ENCODE results near the gene PDCD10. TPM values are rescaled to one million over a fixed set of nuclear protein-coding genes. Genes with fewer than 3 reads are reported as not detected.

The PDCD10 gene
- total RNA-seq, 1 donor from 2014 or later = 54.8 TPM

GRCh38 chr3:167735233-167736138 is 794 bp upstream of the PDCD10 start, which contains the start of gene SERPINI1:
TSS of gene SERPINI1 (plus strand) at chr3:167735721. CDS start at chr3:167789129, 53,408 bp downstream.
- intact Hi-C loops (cut with micrococcal nuclease) = loop anchor here (1.0 to 5.0 kb wide), 6 partner anchors 8 to 355 kb away; partner anchors contain the start of gene ZBBX
- H3K4me1 Mint-ChIP-seq = peaks cover 23% of the 10 kb centered on the region
- peaks cover 13% of the 10 kb centered on the region for H3K36me3 Mint-ChIP-seq (ENCODE audit: low read depth)
- POLR2A ChIA-PET = interaction anchor here (0.8 to 3.1 kb wide), 5 partner anchors 11 to 355 kb away, joined by 3 to 21 read pairs (median 8); partner anchors contain the start of gene ZBBX
- no peak within 1 kb of the TSS for H3K27ac Mint-ChIP-seq
- no peak within 1 kb of the TSS for H3K4me3 Mint-ChIP-seq
- TF ChIP-seq, protein P1, sequence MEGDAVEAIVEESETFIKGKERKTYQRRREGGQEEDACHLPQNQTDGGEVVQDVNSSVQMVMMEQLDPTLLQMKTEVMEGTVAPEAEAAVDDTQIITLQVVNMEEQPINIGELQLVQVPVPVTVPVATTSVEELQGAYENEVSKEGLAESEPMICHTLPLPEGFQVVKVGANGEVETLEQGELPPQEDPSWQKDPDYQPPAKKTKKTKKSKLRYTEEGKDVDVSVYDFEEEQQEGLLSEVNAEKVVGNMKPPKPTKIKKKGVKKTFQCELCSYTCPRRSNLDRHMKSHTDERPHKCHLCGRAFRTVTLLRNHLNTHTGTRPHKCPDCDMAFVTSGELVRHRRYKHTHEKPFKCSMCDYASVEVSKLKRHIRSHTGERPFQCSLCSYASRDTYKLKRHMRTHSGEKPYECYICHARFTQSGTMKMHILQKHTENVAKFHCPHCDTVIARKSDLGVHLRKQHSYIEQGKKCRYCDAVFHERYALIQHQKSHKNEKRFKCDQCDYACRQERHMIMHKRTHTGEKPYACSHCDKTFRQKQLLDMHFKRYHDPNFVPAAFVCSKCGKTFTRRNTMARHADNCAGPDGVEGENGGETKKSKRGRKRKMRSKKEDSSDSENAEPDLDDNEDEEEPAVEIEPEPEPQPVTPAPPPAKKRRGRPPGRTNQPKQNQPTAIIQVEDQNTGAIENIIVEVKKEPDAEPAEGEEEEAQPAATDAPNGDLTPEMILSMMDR (IDR thresholded peaks at IDR 0.05) = no peak
- CTCF ChIA-PET = interaction anchor here (1.2 to 1.7 kb wide), 4 partner anchors 14 to 355 kb away, joined by 3 to 10 read pairs (median 6); partner anchors contain the start of gene ZBBX
- H3K27me3 Mint-ChIP-seq = no peaks in the 10 kb centered on the region
- ATAC-seq (ENCODE audit: low read depth) = peak; percentile 49
- H3K9me3 Mint-ChIP-seq = no peaks in the 10 kb centered on the region
- DNase-seq = peak; percentile 79

DNA sequence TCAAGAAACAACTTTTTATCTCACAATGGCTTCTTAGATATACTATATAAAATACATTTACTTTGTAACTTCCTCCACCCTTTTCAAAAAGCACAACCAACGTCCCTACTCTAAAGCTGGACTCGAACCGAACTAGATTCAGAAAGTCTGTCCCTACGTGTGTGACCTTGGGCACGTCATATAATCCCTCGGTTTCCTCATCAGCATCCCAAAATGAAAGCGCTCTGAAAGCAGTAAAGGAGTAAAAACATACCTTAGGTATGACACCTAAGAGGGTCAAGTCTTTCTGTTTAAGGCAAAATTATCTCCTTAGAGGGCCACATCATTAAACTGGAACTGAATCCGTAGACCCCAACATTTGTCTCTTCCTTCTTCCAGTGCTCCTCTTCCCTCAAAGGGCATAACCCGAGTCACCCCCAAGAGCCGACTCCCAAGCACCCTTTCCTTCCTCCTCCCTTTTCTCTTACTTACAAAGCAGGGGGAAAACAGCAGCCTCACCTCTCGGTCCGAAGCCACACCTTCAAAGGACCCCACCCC is 663 bp downstream of the PDCD10 start:
- H3K4me1 Mint-ChIP-seq = peaks cover 34% of the 10 kb centered on the region
- no peak for ATAC-seq (ENCODE audit: low read depth)
- ChIA-PET CTCF (no interaction called here), POLR2A (no interaction called here)
- intact Hi-C loops (cut with micrococcal nuclease) = loop anchor here (1.0 to 2.0 kb wide), 5 partner anchors 19 to 361 kb away; partner anchors contain the start of genes GOLIM4 and ZBBX
- no peaks in the 10 kb centered on the region for H3K27me3 Mint-ChIP-seq
- no peak for DNase-seq
- no peak overlapping the region for H3K4me3 Mint-ChIP-seq
- TF ChIP-seq, protein P1 (IDR thresholded peaks at IDR 0.05) = no peak
- peaks cover 12% of the 10 kb centered on the region for H3K36me3 Mint-ChIP-seq (ENCODE audit: low read depth)
- H3K27ac Mint-ChIP-seq = no peak overlapping the region
- H3K9me3 Mint-ChIP-seq = no peaks in the 10 kb centered on the region

DNA sequence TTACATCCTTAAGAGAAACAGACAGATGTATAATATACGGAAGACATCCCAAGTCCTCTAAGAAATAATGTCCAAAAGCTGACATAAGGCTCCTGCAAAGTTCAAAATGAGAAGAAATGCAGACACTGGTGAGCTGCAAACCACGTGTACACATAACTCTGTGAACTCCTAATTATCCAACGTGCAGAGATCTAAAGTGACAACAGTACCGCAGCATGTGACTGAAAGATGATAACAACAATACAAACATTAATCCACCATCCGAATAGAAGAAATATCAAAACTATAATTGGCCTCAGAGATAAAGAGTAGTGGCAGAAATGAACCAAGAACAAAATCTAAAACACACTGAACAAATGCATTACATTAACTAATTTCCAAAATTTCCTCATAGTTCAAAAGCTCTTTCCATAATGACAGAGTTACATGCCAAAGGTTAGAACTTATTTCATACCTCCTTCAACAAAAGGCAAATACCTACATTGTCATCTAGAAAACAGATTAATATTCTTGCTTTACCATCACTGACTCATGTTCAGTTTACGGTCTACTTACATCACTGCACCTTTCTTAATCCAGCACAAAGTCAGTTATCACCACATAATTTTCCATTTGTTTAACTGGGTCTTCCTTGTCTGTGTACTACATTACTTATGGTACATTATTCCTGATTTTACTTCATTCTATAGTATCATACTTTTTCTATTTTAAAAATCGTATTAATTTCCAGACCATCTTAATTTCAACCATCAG is 2.2 kb downstream of the PDCD10 start:
- Mint-ChIP-seq H3K27me3 (no peaks in the 10 kb centered on the region), H3K4me1 (peaks cover 42% of the 10 kb centered on the region), H3K27ac (no peak overlapping the region), H3K36me3 (ENCODE audit: low read depth) (peaks cover 17% of the 10 kb centered on the region), H3K4me3 (peak overlapping the region; percentile 20), H3K9me3 (no peaks in the 10 kb centered on the region)
- ChIA-PET POLR2A (no interaction called here), CTCF (no interaction called here)
- TF ChIP-seq, protein P1 (IDR thresholded peaks at IDR 0.05) = no peak
- no peak for ATAC-seq (ENCODE audit: low read depth)
- DNase-seq = no peak
- intact Hi-C loops (cut with micrococcal nuclease) = no loop called here

- Mint-ChIP-seq H3K27me3 (no peaks in the 10 kb centered on the region), H3K36me3 (ENCODE audit: low read depth) (peaks cover 17% of the 10 kb centered on the region), H3K4me1 (peaks cover 43% of the 10 kb centered on the region), H3K9me3 (no peaks in the 10 kb centered on the region), H3K27ac (no peak overlapping the region), H3K4me3 (no peak overlapping the region)
- POLR2A ChIA-PET = no interaction called here
- intact Hi-C loops (cut with micrococcal nuclease) = no loop called here
- TF ChIP-seq, protein P1 (IDR thresholded peaks at IDR 0.05) = no peak
- CTCF ChIA-PET = no interaction called here
- ATAC-seq (ENCODE audit: low read depth) (no peak), DNase-seq (no peak)
Observed at GRCh38 chr3:167731393-167731792, 3.3 kb downstream of the PDCD10 start.
